HEK293T (cell line): Measurements from ENCODE around the gene KRTAP5-4.
"Not testable (repeated sequence)": the region's sequence is repeated elsewhere in the genome, so short reads cannot be mapped to it uniquely, and the experiment has no call there.

Experiments used
- ARNT ChIP-seq: fragments of 450-650 bp; IDR thresholded peaks from 2 replicates; pipeline ENCODE4 v1.6.1; 2017; ENCODE audit warnings: mild to moderate bottlenecking
- CTBP1 ChIP-seq: fragments of 450-650 bp; IDR thresholded peaks from 2 replicates; pipeline ENCODE4 v1.6.1; 2016; ENCODE audit warnings: borderline replicate concordance
- ELF4 ChIP-seq: fragments of 450-650 bp; IDR thresholded peaks from 2 replicates; pipeline ENCODE4 v1.6.1; 2017; ENCODE audit warnings: antibody characterized with exemption
- FOXK2 ChIP-seq: fragments of 450-650 bp; IDR thresholded peaks from 2 replicates; pipeline ENCODE4 v1.6.1; 2016; ENCODE audit warnings: mild to moderate bottlenecking
- FOXM1 ChIP-seq: fragments of 450-650 bp; IDR thresholded peaks from 2 replicates; pipeline ENCODE4 v1.6.1; 2017; ENCODE audit warnings: mild to moderate bottlenecking, borderline replicate concordance
- HDGF ChIP-seq: fragments of 450-650 bp; IDR thresholded peaks from 2 replicates; pipeline ENCODE4 v1.6.1; 2017; ENCODE audit warnings: antibody characterized with exemption, borderline replicate concordance
- L3MBTL2 ChIP-seq: fragments of 450-650 bp; conservative IDR thresholded peaks from 2 replicates; pipeline ENCODE4 v1.6.1; 2016; ENCODE audit warnings: mild to moderate bottlenecking
- NFRKB ChIP-seq: fragments of 450-650 bp; IDR thresholded peaks from 2 replicates; pipeline ENCODE4 v1.6.1; 2016; ENCODE audit warnings: mild to moderate bottlenecking, moderate library complexity
- SP1 ChIP-seq: fragments of 450-650 bp; IDR thresholded peaks from 2 replicates; pipeline ENCODE4 v1.6.1; 2017
- SUZ12 ChIP-seq: fragments of 450-650 bp; IDR thresholded peaks from 2 replicates; pipeline ENCODE4 v1.6.1; 2016; ENCODE audit warnings: mild to moderate bottlenecking
- TARDBP ChIP-seq: fragments of 450-650 bp; IDR thresholded peaks from 2 replicates; pipeline ENCODE4 v1.6.1; 2016
- TF ChIP-seq, protein P1 (sequence below): fragments of 450-650 bp; IDR thresholded peaks from 2 replicates; pipeline ENCODE4 v1.6.1; 2016

DNA sequence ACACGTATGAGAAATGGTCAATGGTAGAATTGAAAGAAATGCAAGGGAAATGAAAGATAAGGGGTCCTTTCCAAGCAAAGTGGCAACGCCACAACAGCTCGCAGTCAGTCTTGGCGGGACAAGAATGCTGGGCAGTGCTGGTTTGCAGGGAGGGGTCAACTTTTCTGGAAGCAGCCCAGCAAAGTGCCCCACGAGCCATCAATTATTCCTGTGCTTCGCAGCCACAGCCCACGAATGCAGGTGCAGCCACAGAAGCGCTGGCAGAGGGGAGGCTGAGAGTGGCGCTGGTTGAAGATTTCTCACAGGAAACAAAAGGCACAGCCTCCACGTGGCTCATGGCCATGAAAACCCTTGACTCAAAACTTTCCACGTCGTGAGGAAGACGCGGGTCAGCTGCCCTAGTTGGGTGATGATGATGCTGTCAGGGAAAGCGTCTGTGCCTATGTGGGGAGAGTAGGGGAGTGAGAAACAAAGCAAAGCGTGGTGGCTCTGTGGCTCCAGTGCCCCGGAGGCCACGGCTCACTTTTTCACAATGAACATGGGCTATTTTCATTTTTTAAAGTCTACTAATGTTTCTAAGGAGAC is 40.9 kb upstream of the KRTAP5-4 start:
- not testable (repeated sequence) for TF ChIP-seq SP1, FOXM1, ARNT, ELF4, TARDBP, SUZ12, HDGF, FOXK2, NFRKB, L3MBTL2, CTBP1
- TF ChIP-seq, protein P1, sequence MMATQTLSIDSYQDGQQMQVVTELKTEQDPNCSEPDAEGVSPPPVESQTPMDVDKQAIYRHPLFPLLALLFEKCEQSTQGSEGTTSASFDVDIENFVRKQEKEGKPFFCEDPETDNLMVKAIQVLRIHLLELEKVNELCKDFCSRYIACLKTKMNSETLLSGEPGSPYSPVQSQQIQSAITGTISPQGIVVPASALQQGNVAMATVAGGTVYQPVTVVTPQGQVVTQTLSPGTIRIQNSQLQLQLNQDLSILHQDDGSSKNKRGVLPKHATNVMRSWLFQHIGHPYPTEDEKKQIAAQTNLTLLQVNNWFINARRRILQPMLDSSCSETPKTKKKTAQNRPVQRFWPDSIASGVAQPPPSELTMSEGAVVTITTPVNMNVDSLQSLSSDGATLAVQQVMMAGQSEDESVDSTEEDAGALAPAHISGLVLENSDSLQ, result not testable (repeated sequence)
